Activated naive CD4-positive, alpha-beta T cell treated with anti-CD3 and anti-CD28 coated beads, Interleukin-2, amount 50 U/mL, for 72 hours (primary cell): ENCODE measurements around the gene PHLDB1. TPM values are rescaled to one million over a fixed set of nuclear protein-coding genes. Genes with fewer than 3 reads are reported as not detected.

Experiments
- ATAC-seq, 2 donors: fragments of 150-1000 bp; cut with Tn5 transposase; 2 replicates each; pipeline ENCODE4 v1.10.0; 2021; ENCODE audit warnings: mild to moderate bottlenecking in 2 of 2, moderate library complexity in 2 of 2
- DNase-seq, 2 donors: peaks; one replicate each; pipeline ENCODE4 v3.0.0; 2021 to 2022; ENCODE audit warnings: low spot score in 2 of 2
- H3K27ac Mint-ChIP-seq, 2 donors: one replicate each; pipeline ENCODE4 v1.8.0; 2022; ENCODE audit warnings: mild to moderate bottlenecking in 2 of 2, mixed read lengths in 2 of 2
- H3K36me3 Mint-ChIP-seq, 2 donors: one replicate each; pipeline ENCODE4 v1.8.0; 2022; ENCODE audit warnings: mixed read lengths in 2 of 2
- H3K9me3 Mint-ChIP-seq, 2 donors: one replicate each; pipeline ENCODE4 v1.8.0; 2022; ENCODE audit warnings: mixed read lengths in 2 of 2
- total RNA-seq, 2 donors: library from RNA; stranded (reverse); gene quantifications; one replicate each; pipeline ENCODE4 v1.2.3, GENCODE V29; 2022

Gene PHLDB1
- total RNA-seq, 2 donors from 2014 or later, result 5.1 to 5.7 TPM

GRCh38 chr11:118699506-118700220 lies 92.2 kb downstream of the PHLDB1 start:
- DNase-seq (no peak), ATAC-seq (no peak)
- Mint-ChIP-seq H3K27ac (peak overlapping the region; percentile 19 to 74), H3K36me3 (peaks cover 11 to 15% of the 10 kb centered on the region in 2 donors), H3K9me3 (peaks cover 4 to 5% of the 10 kb centered on the region in 2 donors)

- no peak for DNase-seq
Measured at GRCh38 chr11:118703563-118704106, 96.2 kb downstream of the PHLDB1 start.

GRCh38 chr11:118705111-118705741 lies 97.8 kb downstream of the PHLDB1 start:
- Mint-ChIP-seq H3K27ac (peak overlapping the region in 1 of 2 donors; percentile 2), H3K9me3 (peaks cover 3 to 4% of the 10 kb centered on the region in 2 donors), H3K36me3 (peaks cover 4% of the 10 kb centered on the region in 2 donors)
- ATAC-seq, result peak; percentile 44 to 92
- DNase-seq, result no peak

More at GRCh38 chr11:118703563-118704106, 96.2 kb downstream of the PHLDB1 start:
- Mint-ChIP-seq H3K27ac (no peak overlapping the region), H3K36me3 (peaks cover 11 to 15% of the 10 kb centered on the region in 2 donors), H3K9me3 (peaks cover 4 to 5% of the 10 kb centered on the region in 2 donors)
- ATAC-seq, result no peak

- no peak overlapping the region for H3K27ac Mint-ChIP-seq
- DNase-seq (no peak), ATAC-seq (no peak)
- no peaks in the 10 kb centered on the region for H3K36me3 Mint-ChIP-seq
- H3K9me3 Mint-ChIP-seq, result no peaks in the 10 kb centered on the region
Measured at GRCh38 chr11:118705791-118706545, 98.6 kb downstream of the PHLDB1 start.

- Mint-ChIP-seq H3K27ac (no peak overlapping the region), H3K9me3 (no peaks in the 10 kb centered on the region), H3K36me3 (no peaks in the 10 kb centered on the region)
- ATAC-seq (no peak), DNase-seq (no peak)
Measured at GRCh38 chr11:118706546-118706825, 99.1 kb downstream of the PHLDB1 start.

Other genes starting within 250 kb of the PHLDB1 start
- 10 to 100 TPM; 40.6 to 47.8 TPM for gene UBE4A, start 248.0 kb upstream of the PHLDB1 start, total RNA-seq
- 100 to 1,000 TPM; 231 to 249 TPM for gene ATP5MG, start 206.0 kb upstream of the PHLDB1 start, total RNA-seq
- 10 to 100 TPM; 71.4 to 99.3 TPM for gene KMT2A, start 171.1 kb upstream of the PHLDB1 start, total RNA-seq
- gene TTC36, start 80.1 kb upstream of the PHLDB1 start, total RNA-seq, result under 1 TPM; 0.52 to 0.93 TPM
- gene TMEM25, start 76.4 kb upstream of the PHLDB1 start, total RNA-seq, result 10 to 100 TPM in 1 of 2 donors, 1 to 10 TPM in 1; 9.4 to 20.5 TPM
- gene IFT46, start 41.7 kb upstream of the PHLDB1 start, total RNA-seq, result 10 to 100 TPM in 1 of 2 donors, 1 to 10 TPM in 1; 8.1 to 14.4 TPM
- 100 to 1,000 TPM; 134 to 180 TPM for gene ARCN1, start 35.2 kb upstream of the PHLDB1 start, total RNA-seq
- gene TREH, start 72.0 kb downstream of the PHLDB1 start, total RNA-seq, result not detected
- gene DDX6, start 183.5 kb downstream of the PHLDB1 start, total RNA-seq, result 100 to 1,000 TPM; 180 to 239 TPM